HG03469 (cell line): ENCODE measurements around the gene SOS1.

Experiments
- ATAC-seq: cut with Tn5 transposase; IDR thresholded peaks from one replicate; pipeline ENCODE4 v1.9.1; 2021; ENCODE audit warnings: mild to moderate bottlenecking, moderate library complexity, moderate number of reproducible peaks; ENCODE audit not compliant: unreplicated experiment

SOS1 gene

DNA sequence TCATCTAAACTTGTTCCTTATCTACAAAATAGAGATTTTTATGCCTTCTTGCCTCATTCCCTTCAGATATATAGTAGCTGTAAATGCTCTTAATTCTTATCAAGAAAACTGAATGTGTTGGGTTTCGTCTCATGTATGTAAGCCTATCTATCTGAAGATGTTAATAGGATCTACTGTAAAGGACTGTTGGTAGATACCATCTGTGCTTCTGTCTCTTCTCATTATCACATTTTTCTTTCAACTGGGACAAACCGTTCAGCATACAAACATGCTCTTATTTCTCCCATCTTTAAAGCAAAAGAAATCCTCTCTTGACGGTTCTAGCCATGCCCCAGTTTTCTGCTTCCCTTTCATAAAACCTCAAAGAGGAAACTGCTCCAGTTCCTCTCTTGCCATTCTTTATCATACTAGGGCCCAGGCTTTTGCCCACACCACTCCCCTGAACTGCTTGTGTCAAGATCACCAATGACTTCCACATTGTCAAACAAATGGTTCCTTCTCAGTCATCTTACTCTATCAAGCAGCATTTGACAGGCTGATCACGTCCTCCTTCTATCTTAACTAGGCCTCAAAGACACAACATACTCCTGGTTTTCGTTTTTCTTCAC lies 142.5 kb downstream of the SOS1 start:
- ATAC-seq: no peak

DNA sequence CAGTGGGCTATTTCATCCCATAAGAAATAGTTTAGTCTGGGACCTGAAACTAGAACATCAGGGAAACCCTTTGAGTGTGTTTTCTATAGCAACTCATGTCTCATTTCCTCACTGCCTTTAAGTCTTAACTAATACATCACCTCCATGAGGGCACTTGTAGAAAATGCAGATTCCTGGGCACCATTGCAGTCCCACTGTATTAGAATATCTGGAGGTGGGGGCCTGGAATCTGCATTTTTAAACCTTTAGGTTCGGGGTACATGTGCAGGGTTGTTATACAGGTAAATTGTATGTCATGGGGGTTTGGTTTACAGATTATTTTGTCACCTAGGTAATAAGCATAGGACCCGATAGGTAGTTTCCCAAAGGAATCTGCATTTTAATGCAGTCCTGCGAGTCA lies 143.8 kb downstream of the SOS1 start:
- ATAC-seq: no peak

DNA sequence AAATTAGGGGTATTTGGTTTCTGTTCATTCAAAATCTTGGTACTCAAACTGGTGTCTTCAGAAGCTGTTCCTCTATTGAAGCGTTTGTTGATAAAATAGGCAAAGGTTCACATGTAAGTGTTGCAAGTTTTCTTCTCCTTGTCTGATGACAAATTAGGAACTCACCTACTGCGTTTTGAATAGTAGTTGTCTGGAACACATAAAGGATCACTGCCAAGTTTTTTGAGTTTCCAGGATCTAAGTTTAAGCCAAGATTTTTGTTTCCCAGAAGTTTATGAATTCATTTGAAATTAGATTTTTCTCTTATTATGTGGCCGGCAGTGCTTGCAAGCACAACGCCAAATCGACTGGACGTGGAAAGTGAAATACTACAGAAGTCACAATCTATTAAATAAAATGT lies 145.8 kb downstream of the SOS1 start:
- ATAC-seq: no peak

DNA sequence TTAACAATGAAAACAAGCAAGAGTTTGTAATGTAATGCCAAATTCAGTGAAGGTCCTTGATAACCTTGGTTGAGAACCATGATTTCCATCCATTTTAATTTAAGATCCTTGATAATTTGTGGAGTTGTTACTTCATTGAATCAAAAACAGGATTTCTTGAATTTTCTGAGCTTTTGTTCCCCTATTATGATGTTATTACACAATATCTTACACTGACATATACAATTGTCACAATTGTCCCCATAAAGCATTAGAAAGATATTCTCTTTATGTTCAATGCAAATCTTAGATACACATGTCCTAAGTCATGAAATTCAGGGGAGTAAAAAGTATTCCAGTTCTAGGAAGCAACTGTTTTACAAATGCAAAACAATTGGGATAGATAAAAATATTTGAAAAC lies 147.6 kb downstream of the SOS1 start:
- ATAC-seq: no peak

DNA sequence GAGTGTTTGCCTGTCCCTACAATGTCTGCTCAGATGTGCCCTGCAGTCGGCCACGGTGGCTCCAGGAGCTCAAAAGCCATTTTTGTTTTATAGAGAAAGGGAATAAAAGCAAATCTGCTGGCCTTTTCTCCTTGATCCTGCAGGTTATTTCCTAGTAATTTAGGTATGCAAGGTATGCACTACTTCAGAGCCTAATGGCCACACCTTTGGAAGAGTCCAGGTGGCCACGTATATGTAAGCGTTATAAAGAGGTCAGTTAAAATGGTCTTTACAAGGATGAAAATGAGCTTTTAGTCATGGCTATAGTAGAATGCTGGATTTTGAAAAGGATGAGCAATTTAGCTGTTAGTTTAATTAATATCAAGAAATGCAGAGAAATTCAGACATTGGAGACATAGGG lies 149.5 kb downstream of the SOS1 start:
- ATAC-seq: no peak

DNA sequence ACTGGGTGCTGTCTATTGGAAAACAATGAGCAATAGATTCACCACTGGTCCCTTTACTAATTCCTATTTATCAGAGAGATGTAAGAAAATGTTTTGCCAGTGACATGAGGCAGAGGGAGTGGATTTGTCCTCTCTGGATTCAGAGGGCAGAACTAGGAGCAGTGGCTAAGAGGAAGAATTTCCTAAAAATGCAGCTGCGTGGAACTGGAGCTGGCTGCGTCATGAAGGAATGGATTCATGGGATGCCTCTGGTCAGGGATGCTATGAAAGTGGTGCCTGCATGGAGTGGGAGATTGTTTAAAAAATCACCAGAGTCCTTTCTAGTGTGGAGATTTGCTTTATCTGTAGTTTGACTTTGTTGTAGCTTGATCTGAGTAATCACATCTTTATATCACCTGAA lies 152.8 kb downstream of the SOS1 start:
- no peak for ATAC-seq

DNA sequence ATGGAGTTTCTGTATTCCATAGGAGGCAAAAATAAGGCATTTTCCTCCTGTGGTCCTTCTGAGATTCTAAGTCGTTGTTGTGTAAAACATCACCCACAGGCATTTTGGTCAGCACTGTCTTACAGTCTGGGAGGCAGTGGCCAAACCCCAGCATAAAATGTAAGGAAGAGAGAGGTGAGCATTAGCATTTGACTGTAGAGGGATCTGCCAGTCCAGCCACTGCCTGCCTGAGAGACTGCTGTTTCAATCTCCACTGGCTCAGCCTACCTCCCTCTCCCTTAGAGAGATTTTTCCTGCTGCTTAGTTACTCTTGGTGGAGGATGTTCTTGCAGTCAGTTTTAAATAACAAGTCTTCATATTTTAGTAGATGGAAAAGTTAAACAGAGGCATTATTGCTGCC lies 154.2 kb downstream of the SOS1 start:
- ATAC-seq: no peak

DNA sequence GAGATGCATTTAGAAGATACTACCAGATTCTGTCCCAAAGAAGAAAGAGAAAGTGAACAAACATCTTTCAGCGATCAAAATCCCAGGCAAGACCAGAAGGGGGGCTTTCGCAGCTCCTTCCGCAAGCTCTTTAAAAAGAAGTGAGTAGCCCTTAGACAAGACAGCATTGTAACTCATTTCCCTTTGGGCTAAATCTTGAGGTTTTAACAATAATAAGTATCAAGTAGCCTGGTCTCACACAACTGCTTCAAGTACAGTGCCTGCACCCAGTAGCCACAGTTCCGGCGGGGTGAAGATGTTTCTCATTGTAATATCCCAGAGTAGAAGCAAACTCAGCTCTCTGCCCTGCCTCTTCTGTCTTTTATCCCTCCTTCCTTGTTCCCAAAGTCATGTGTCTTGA lies 154.8 kb downstream of the SOS1 start:
- ATAC-seq: no peak

DNA sequence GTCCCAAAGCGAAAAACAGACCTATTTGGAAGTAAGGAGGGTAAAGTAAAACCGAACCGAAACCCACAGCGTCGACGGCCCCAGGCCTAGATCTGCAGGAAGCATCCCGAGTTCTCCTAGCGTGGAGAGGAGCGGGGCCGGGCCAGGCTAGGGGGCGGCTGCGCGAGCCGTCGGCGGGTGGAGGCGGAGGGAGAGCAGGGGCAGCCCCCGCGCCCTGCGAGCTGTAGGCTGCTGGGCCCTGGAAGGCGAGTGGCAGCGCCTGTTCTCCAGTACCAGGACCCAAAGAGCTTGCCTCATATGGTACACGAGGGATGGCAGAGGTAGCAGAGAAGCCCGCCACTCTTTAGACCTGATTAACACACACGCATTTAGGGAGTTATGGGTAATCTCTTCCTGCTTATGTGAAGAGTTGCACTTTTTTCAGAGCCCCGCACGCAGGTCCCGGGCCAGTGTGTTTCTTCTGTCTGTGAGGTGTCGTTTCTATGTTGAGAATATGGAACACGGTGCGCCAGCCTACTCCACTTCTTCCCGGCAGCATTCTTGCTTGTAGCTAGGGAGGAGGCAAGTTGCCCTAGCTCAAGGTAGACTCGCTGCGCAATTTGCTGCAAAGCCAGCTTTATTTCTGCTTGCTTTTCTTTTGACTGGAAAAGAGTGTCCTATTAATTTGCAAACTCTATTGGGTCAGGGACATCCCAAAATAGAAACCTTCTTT lies 160.1 kb downstream of the SOS1 start:
- no peak for ATAC-seq

DNA sequence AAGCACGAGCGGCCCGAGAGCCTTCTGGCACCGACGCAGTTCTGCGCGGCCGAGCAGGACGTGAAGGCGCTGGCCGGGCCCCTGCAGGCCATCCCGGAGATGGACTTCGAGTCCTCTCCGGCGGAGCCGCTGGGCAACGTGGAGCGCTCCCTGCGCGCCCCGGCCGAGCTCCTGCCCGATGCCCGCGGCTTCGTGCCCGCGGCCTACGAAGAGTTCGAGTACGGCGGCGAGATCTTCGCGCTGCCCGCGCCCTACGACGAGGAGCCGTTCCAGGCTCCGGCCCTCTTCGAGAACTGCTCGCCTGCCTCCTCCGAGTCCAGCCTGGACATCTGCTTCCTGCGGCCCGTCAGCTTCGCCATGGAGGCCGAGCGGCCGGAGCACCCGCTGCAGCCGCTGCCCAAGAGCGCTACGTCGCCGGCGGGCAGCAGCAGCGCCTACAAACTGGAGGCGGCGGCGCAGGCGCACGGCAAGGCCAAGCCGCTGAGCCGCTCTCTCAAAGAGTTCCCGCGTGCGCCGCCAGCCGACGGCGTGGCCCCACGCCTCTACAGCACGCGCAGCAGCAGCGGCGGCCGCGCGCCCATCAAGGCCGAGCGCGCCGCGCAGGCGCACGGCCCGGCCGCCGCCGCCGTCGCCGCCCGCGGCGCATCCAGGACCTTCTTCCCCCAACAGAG lies 160.8 kb downstream of the SOS1 start:
- peak; percentile 64 for ATAC-seq

DNA sequence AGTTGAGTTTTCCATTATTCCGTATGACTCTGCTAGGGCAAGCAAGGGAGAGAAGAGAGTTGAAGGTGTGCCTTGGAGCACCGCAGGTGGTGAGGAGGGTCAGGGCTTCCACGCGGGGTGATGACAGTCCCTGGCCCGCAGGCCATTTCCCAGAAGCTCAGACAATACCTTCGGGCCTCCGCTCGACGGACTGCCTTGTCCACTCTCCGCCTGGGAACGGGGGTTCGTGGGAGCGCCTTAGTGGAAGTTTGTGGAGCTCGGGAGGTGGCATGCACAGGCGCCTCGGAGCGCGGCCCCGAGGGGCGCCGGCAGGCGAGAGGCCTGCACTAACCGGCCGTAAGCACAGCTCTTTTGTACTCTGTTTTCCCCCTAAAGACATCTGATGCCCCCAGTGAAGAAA lies 161.4 kb downstream of the SOS1 start:
- ATAC-seq: no peak

DNA sequence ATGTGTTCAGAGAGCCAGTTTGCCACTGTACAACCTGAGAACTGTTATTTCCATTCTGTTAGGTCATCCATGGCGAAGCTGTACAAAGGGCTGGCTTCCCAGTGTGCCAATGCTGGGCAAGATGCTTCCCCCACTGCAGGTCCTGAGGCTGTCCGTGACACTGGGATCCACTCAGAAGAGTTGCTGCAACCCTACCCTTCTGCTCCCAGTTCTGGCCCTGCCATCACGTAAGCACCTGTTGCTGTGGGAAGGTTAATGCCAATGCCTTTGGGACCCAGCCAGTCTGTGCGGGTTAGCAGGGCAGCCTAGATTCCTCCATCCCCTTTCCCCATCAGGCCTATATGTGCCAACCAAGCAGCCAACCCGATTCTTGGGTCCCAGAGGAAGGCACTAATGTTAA lies 162.9 kb downstream of the SOS1 start:
- no peak for ATAC-seq

DNA sequence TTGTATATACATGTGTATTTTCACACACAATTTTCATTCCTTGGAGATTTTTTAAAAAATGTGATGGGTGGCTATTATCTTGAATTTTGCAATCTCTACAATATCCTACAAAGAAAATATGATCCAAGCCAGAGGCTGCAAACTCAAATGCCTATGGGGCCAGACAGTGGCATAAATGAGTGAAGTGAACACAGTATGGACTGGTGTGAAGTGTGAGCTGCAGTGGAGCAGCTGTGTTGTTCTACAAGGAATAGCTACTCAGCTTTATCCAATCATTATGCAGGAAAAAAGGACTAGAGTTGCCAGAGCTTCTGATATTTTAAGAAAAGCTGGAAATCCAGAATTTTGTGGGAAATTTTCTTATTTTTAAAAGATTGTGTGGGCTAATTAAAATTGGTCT lies 169.1 kb downstream of the SOS1 start:
- no peak for ATAC-seq

DNA sequence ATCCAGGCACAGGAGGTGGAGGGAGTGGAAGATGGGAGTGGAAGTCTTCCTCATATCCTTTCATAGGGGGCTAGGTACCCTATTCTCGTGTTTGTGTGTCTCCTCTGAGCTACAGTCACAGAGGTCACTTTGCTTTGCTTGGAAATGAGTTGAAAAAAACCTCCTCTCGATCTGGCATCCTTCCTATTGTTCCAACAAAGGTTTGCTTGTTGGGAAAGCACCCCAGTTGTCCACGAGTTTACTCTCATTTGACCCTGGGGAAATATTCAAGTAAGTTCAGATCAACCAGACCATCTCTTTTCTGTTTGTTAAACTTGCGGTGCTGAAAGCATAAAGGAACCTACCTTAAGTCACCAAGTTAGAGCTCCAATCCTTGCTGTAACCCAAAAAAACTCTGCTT lies 171.9 kb downstream of the SOS1 start:
- no peak for ATAC-seq

DNA sequence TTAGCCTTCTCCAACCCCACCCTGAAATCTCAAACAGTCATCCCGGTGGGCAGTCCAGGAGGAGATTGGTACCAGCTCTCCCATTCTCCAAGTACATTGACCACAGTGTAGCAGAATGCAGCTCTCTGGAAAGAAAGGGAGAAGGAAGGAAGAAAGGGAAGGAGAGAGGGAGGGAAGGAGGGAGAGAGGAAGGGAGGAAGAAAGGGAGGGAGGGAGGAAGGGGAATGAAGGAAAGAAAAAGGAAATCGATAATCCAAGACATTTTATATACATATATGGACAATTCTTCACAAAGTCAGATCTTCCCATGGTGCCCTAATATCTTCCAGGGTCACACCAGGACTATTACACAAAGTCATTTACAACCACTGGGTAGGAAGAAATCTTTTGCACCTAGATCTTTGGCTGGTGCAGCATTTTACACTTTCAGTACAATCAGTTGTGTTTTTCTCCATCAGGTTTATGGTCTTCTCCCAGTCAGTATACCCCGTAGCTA lies 172.4 kb downstream of the SOS1 start:
- no peak for ATAC-seq

DNA sequence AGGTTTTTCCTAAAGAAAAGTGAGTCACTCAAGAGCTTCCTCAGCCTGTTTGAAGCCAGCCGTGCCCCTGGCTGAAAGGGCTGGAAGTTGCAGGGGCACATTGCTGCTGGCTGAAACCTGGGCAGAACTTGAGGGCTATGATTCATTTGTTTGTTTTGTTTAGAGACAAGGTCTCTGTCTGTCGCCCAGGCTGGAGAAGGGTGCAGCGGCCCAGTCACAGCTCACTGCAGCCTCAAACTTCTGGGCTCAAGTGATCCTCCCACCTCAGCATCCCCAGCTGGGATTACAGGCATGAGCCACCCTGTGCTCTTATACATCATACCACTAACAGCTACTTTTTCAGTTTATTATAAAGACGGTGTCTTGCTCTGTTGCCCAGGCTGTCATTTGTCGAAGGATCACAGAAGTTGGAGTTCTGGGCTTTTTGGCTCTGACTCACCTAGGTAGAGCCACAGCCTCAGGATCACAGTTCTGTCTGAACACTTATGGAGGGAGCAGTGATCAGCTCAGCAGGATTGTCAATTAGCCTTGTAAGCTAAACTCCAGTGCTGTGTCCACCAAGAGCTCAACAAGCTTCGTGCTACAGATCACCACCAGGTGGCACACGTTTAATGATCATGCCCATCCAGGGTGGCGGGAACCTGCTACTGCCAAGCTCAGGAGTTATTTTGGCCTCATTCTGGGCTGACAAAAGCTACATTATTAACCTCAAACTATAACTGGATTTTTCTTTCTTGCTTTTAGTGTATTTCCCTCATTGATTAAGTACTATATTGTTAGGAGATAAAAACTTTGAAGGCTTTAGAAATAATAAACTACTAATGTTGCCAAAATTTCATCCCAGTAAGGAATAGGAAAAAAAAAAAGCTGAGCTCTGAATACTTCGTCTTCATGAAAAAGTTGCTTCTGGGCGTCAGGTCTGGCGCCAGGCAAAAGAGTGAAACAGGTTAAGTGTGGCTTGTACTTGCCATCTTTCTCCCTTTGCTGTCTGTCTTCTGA lies 173.3 kb downstream of the SOS1 start:
- peak; percentile 78 for ATAC-seq

DNA sequence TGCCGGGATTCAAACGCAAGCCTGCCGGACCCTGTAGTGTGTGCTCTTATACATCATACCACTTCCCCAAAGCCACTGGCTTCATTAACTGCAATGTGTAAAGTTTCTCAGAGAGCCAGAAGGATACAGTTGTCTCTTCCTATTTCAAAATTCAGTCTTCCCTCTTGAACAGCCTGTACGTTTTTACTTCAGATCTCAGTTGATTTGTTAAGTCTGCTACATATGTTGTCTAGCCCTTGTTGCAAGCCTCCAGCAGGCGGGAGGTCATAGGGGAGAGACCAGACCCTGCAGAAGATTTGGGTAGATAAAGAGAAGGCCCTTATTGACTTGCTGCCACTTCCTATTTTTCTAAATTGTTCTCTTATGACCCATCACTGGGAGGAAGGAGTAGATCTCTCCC lies 174.9 kb downstream of the SOS1 start:
- ATAC-seq: no peak

DNA sequence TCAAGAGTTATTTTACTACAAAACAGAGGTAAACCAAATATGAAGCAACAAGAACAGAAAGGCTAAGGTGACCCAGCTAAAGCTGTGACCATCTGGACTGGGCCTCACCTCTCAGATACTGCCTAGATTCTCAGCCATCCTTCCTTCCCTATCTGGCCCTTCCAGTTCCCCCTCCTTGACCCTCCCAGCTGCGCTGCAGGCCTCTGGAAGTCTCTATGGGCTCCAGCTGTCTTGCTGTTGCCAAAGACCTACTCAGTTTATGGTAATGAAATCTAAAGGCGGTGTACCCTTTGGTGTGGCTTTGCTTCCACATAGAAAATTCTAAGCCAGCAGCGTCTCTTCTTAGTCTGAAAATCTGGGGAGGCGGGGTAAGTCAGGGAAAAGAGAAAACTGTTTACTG lies 175.5 kb downstream of the SOS1 start:
- ATAC-seq: no peak

DNA sequence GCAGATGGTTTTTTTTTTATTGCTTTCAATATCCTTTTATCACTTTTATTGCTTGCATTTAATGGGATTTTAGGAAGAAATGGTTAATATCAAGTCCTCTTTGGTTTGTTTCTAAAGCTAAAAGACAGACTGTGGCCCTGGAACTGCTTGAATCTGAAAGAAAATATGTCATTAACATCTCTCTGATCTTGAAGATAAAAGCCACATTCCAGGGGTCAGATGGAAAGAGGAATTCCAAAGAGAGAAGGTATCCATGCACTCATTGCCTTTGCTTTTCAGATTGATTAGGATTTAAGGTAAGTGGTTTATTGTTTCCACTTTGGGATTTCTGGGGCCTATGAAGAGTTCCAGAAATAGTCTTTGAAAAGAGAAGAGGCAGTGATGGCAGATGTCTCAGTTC lies 177.1 kb downstream of the SOS1 start:
- ATAC-seq: no peak

DNA sequence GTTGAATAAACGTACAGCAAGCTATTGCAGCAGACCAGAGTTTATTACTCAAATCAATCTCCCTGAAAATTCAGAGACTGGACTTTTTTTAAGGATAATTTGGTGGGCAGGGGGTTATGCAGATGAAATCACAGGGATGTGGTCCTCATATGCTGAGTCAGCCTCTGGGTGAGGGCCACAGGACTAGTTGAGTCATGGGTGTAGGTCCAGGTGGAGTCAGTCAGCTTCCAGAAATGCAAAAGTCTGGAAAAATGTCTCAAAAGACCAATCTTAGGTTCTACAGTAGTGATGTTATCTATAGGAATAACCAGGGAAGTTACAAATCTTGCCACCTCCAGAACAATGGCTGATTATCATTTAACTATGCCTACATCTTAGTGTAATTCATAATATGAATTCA lies 180.1 kb downstream of the SOS1 start:
- no peak for ATAC-seq

DNA sequence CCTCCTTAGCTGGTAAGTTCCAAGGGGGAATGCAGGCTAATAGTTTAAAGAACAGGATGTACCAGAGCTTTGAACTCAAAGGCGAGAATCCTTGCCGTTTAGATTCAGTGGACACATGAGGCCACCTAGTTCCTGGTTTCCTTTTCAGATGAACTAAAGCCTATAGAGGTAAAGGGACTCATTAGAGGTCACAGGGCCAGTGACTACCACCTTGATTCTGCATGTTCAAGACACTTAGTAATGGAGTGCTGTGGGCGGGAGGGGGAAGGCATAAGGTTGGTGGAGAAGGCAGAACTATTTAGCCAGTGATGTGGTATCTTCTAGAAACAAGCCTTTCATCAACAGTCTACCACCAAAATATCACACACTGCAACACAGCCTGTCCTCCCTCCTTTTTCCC lies 183.3 kb downstream of the SOS1 start:
- no peak for ATAC-seq
